Trophoblast cell (in vitro differentiated cells and primary cell): ENCODE measurements around the gene RHOU.

ENCODE experiments used
- DNase-seq, 2 donors: peaks; one replicate each; pipeline ENCODE4 v3.0.0-alpha.2; 2016
- H2AFZ ChIP-seq: 2 replicates; pipeline ENCODE4 v1.6.1; 2013; ENCODE audit warnings: low read length, moderate library complexity, mild to moderate bottlenecking; ENCODE audit not compliant: insufficient read depth, poor library complexity
- H2AK5ac ChIP-seq: 2 replicates; pipeline ENCODE4 v1.6.1; 2013; ENCODE audit warnings: mild to moderate bottlenecking, low read length
- H2BK120ac ChIP-seq: 2 replicates; pipeline ENCODE4 v1.6.1; 2013; ENCODE audit warnings: low read length, mild to moderate bottlenecking, moderate library complexity; ENCODE audit not compliant: insufficient read depth, poor library complexity
- H2BK12ac ChIP-seq: 2 replicates; pipeline ENCODE4 v1.6.1; 2013; ENCODE audit warnings: mild to moderate bottlenecking, low read length, moderate library complexity
- H2BK5ac ChIP-seq: 2 replicates; pipeline ENCODE4 v1.6.1; 2013; ENCODE audit warnings: low read length, low read depth, moderate library complexity, mild to moderate bottlenecking; ENCODE audit not compliant: poor library complexity
- H3K14ac ChIP-seq: 2 replicates; pipeline ENCODE4 v1.6.1; 2013; ENCODE audit warnings: mild to moderate bottlenecking, low read length
- H3K18ac ChIP-seq: 2 replicates; pipeline ENCODE4 v1.6.1; 2013; ENCODE audit warnings: mild to moderate bottlenecking, low read length
- H3K23ac ChIP-seq: 2 replicates; pipeline ENCODE4 v1.6.1; 2013; ENCODE audit warnings: low read length
- H3K27ac ChIP-seq: 2 replicates; pipeline ENCODE4 v1.5.1; 2013; ENCODE audit warnings: low read depth, mild to moderate bottlenecking, inconsistent platforms, low read length, moderate library complexity
- H3K27me3 ChIP-seq: 2 replicates; pipeline ENCODE4 v1.6.1; 2013; ENCODE audit warnings: inconsistent platforms, mild to moderate bottlenecking, low read length, moderate library complexity; ENCODE audit not compliant: insufficient read depth
- H3K36me3 ChIP-seq, 2 experiments: 1 replicate in 1 of 2; 2 replicates in 1 of 2; pipeline ENCODE4 v1.6.1; 2013; ENCODE audit warnings: low read length in 2 of 2, mild to moderate bottlenecking in 2 of 2, moderate library complexity in 1 of 2; ENCODE audit not compliant: insufficient read depth in 2 of 2, control insufficient read depth in 1 of 2
- H3K4ac ChIP-seq: 2 replicates; pipeline ENCODE4 v1.6.1; 2013; ENCODE audit warnings: low read depth, mild to moderate bottlenecking, low read length, moderate library complexity
- H3K4me1 ChIP-seq, 2 experiments: 1 replicate in 1 of 2; 2 replicates in 1 of 2; pipeline ENCODE4 v1.6.1; 2013; ENCODE audit warnings: low read length in 2 of 2, mild to moderate bottlenecking in 2 of 2, moderate library complexity in 1 of 2; ENCODE audit not compliant: insufficient read depth in 2 of 2, control insufficient read depth in 1 of 2
- H3K4me2 ChIP-seq: 2 replicates; pipeline ENCODE4 v1.6.1; 2013; ENCODE audit warnings: inconsistent platforms, mild to moderate bottlenecking, low read length, moderate library complexity
- H3K4me3 ChIP-seq: 2 replicates; pipeline ENCODE4 v1.5.1; 2013; ENCODE audit warnings: mild to moderate bottlenecking, low read depth, low read length, inconsistent platforms
- H3K79me1 ChIP-seq: one replicate; pipeline ENCODE4 v1.6.1; 2013; ENCODE audit warnings: low read length
- H3K79me2 ChIP-seq: 2 replicates; pipeline ENCODE4 v1.6.1; 2013; ENCODE audit warnings: low read length, mild to moderate bottlenecking; ENCODE audit not compliant: control insufficient read depth, insufficient read depth, poor library complexity
- H3K9ac ChIP-seq: 2 replicates; pipeline ENCODE4 v1.6.1; 2013; ENCODE audit warnings: mild to moderate bottlenecking, low read length
- H3K9me3 ChIP-seq: 2 replicates; pipeline ENCODE4 v1.6.1; 2013; ENCODE audit warnings: low read depth, mild to moderate bottlenecking, control low read depth, inconsistent platforms, low read length; ENCODE audit not compliant: insufficient read depth
- H4K12ac ChIP-seq: 2 replicates; pipeline ENCODE4 v1.6.1; 2013; ENCODE audit warnings: low read depth, mild to moderate bottlenecking, low read length, moderate library complexity
- H4K8ac ChIP-seq: 2 replicates; pipeline ENCODE4 v1.6.1; 2013; ENCODE audit warnings: low read depth, mild to moderate bottlenecking, low read length, moderate library complexity
- H4K91ac ChIP-seq: one replicate; pipeline ENCODE4 v1.6.1; 2013; ENCODE audit warnings: low read depth, mild to moderate bottlenecking, low read length, moderate library complexity
- WGBS: extraction: QIAGEN DNeasy Blood & Tissue Kit; methylation state at CpG from one replicate; pipeline ENCODE4 v1.1.7; 2013; ENCODE audit warnings: missing lambda C conversion rate; ENCODE audit not compliant: insufficient read length, insufficient coverage; ENCODE audit errors: extremely low coverage; 5-methylcytosine and 5-hydroxymethylcytosine counted together

Gene RHOU

DNA sequence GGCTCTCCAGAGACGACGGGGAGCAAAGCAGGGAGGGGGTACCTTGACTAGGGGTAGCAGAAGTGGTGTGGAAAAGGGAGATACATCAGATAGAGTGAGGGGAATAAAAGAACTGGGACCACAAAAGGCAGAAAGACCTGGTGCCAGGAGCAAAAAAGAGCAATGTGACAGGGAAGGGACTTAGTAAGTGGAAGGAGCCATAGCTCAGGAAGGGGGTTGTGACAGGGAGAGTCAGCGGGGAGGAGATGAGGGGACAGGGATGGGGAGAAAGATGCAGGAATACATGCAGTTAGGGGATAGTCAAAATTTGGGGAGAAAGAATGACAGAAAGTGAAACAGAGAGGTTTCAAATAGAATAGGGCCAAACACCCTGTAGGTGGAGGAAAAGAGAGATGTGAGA, 20.5 kb downstream of the RHOU start:
- Histone ChIP-seq H3K36me3 (no peaks in the 10 kb centered on the region), H3K27ac (no peak overlapping the region), H4K91ac (no peak overlapping the region), H3K4me1 (peaks cover 0 to 6% of the 10 kb centered on the region in 2 experiments), H3K14ac (no peak overlapping the region), H3K4me2 (no peak overlapping the region), H3K4ac (no peak overlapping the region), H3K4me3 (no peak overlapping the region), H3K79me1 (peaks cover 2% of the 10 kb centered on the region), H3K9ac (no peak overlapping the region), H3K27me3 (no peaks in the 10 kb centered on the region), H4K8ac (no peak overlapping the region), H2AK5ac (no peak overlapping the region), H3K79me2 (no peaks in the 10 kb centered on the region), H2BK120ac (no peak overlapping the region), H2BK5ac (no peak overlapping the region), H2AFZ (no peak overlapping the region), H2BK12ac (no peak overlapping the region), H3K18ac (no peak overlapping the region), H4K12ac (no peak overlapping the region), H3K9me3 (no peaks in the 10 kb centered on the region), H3K23ac (no peak overlapping the region)
- DNase-seq = no peak
- WGBS = no CpG with 5 or more reads among the region's 3 CpGs

DNA sequence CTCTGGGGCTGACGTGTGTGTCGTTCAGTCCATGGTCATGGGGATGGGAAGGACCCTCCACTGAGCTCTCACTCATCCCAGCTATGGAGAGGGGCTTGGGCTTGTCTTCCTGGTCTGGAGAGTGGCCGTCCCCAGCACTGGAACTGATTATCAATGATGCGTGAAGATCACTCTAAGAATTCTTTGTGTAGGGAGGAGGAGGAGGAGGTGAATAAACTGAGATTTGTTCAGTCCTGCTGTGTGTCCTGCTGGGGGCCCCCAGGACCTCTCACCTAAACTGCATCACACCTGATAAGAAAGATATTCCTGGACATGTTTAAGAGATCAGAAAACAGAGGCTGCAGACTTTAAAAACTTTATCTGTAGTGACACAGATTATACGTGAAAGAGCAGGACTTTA, 21.2 kb downstream of the RHOU start:
- no CpG with 5 or more reads among the region's 5 CpGs for WGBS
- H3K36me3 ChIP-seq = no peaks in the 10 kb centered on the region

DNA sequence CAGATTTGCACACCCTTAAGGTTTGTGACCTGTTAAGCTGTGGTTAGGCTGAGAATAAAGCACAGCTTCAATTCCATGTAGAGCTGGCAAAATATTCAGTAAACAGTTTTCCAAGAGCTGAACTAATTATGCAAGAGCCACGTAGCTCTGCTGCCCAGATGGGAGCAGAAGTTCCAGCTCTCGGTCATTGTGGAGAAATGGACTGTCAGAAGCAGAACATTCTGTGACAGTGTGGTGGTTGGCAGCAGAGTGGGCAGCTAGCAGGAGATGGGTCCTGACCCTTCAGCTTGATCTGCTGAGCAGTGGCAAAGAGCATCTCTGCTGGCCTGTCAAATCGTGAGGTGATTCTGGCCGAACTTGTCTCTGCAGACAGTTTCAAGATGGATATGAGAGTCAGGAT, 23.2 kb downstream of the RHOU start:
- no peaks in the 10 kb centered on the region for H3K36me3 ChIP-seq
- H3K9ac ChIP-seq = no peak overlapping the region
- H3K4ac ChIP-seq = no peak overlapping the region
- no peaks in the 10 kb centered on the region for H3K9me3 ChIP-seq
- H4K91ac ChIP-seq = no peak overlapping the region
- no peak overlapping the region for H2BK12ac ChIP-seq
- no peak overlapping the region for H2BK5ac ChIP-seq
- H3K79me2 ChIP-seq = no peaks in the 10 kb centered on the region
- H3K27ac ChIP-seq = no peak overlapping the region
- no peak overlapping the region for H2AK5ac ChIP-seq
- no peak overlapping the region for H3K23ac ChIP-seq
- H3K4me3 ChIP-seq = no peak overlapping the region
- H3K4me2 ChIP-seq = no peak overlapping the region
- no peak overlapping the region for H2AFZ ChIP-seq
- no peak overlapping the region for H4K12ac ChIP-seq
- no peak overlapping the region for H2BK120ac ChIP-seq
- H4K8ac ChIP-seq = no peak overlapping the region
- no peaks in the 10 kb centered on the region for H3K27me3 ChIP-seq
- H3K14ac ChIP-seq = no peak overlapping the region
- no peak for DNase-seq
- no peaks in the 10 kb centered on the region for H3K4me1 ChIP-seq
- no peaks in the 10 kb centered on the region for H3K79me1 ChIP-seq
- H3K18ac ChIP-seq = no peak overlapping the region
- WGBS = no CpG with 5 or more reads among the region's 4 CpGs

More for the DNA sequence above, 21.2 kb downstream of the RHOU start:
- Histone ChIP-seq H4K8ac (no peak overlapping the region), H3K4me1 (peaks cover 0 to 6% of the 10 kb centered on the region in 2 experiments), H2AFZ (no peak overlapping the region), H3K18ac (no peak overlapping the region), H3K14ac (no peak overlapping the region), H3K9me3 (no peaks in the 10 kb centered on the region), H3K27me3 (no peaks in the 10 kb centered on the region), H3K79me2 (no peaks in the 10 kb centered on the region), H3K9ac (no peak overlapping the region), H3K4me2 (no peak overlapping the region), H3K23ac (no peak overlapping the region), H3K4ac (no peak overlapping the region), H4K91ac (no peak overlapping the region), H2BK120ac (no peak overlapping the region), H3K79me1 (no peaks in the 10 kb centered on the region), H3K27ac (no peak overlapping the region), H3K4me3 (no peak overlapping the region), H2BK12ac (no peak overlapping the region), H2BK5ac (no peak overlapping the region), H4K12ac (no peak overlapping the region), H2AK5ac (no peak overlapping the region)
- DNase-seq = no peak

DNA sequence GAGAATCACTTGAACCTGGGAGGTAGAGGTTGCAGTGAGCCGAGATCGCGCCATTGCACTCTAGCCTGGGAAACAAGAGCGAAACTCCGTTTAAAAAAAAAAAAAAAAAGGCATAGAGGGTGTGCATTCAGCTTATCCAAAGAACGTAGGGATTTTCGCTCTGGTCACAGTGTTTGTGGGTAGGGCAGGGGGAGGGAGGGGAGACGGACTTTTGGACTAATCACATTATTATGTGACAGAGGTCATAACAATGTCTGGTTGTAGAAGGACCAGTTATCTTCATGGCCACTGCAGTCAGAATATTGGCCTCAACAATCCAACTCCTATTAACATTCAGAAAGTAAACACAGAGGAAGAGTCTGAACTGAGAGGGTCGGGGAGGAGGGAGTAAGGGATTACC, 25.7 kb downstream of the RHOU start:
- H2AFZ ChIP-seq = no peak overlapping the region
- H3K27ac ChIP-seq = no peak overlapping the region
- no peak overlapping the region for H2BK5ac ChIP-seq
- H3K4ac ChIP-seq = no peak overlapping the region
- no peak overlapping the region for H3K9ac ChIP-seq
- no peak overlapping the region for H4K91ac ChIP-seq
- H3K23ac ChIP-seq = no peak overlapping the region
- H3K36me3 ChIP-seq = no peaks in the 10 kb centered on the region
- peaks cover 0 to 2% of the 10 kb centered on the region in 2 experiments for H3K4me1 ChIP-seq
- H2BK120ac ChIP-seq = no peak overlapping the region
- H3K18ac ChIP-seq = no peak overlapping the region
- no peak overlapping the region for H3K14ac ChIP-seq
- no peaks in the 10 kb centered on the region for H3K9me3 ChIP-seq
- H4K8ac ChIP-seq = no peak overlapping the region
- no peak overlapping the region for H4K12ac ChIP-seq
- H2AK5ac ChIP-seq = no peak overlapping the region
- no peaks in the 10 kb centered on the region for H3K79me2 ChIP-seq
- no peak overlapping the region for H3K4me2 ChIP-seq
- no peak overlapping the region for H3K4me3 ChIP-seq
- H2BK12ac ChIP-seq = no peak overlapping the region
- peak in 1 of 2 donors; percentile 58 for DNase-seq
- H3K79me1 ChIP-seq = no peaks in the 10 kb centered on the region
- WGBS = no CpG with 5 or more reads among the region's 9 CpGs
- no peaks in the 10 kb centered on the region for H3K27me3 ChIP-seq
